GM12878 (cell line): ENCODE data around the gene PRDM1. TPM values are rescaled to one million over a fixed set of nuclear protein-coding genes. Genes with fewer than 3 reads are reported as not detected.
A peak's percentile ranks its signal among the peaks of the same experiment; 100 is the strongest.

Experiments
- ATAC-seq: fragments of 200-7000 bp; cut with Tn5 transposase; 3 replicates; pipeline ENCODE4 v1.9.1; 2020; ENCODE audit warnings: mild to moderate bottlenecking, moderate library complexity
- BruUV-seq: library from RNA; stranded (reverse); fragments of 400-500 nt; replicated peaks from 2 replicates; lab custom pipeline; 2021; lab: Mats Ljungman, UMichigan
- CTCF ChIA-PET: fragments of 300-600 bp; sonication (Branson Sonifier 250); formaldehyde crosslinking; extraction: SDS; loops from one replicate; lab custom pipeline; 2021; ENCODE audit warnings: inconsistent platforms; lab: Yijun Ruan, JAX
- POLR2A ChIA-PET: fragments of 350-600 bp; formaldehyde crosslinking; extraction: SDS; loops from one replicate; lab custom pipeline; 2021; ENCODE audit warnings: inconsistent platforms; lab: Charles Lee
- RAD21 ChIA-PET: fragments of 300-600 bp; sonication (Branson Sonifier 250); formaldehyde crosslinking; loops from one replicate; lab custom pipeline; 2023; ENCODE audit warnings: antibody characterized with exemption; ENCODE audit not compliant: unreplicated experiment; lab: Charles Lee
- SMC1A ChIA-PET: fragments of 300-600 bp; sonication (Branson Sonifier 250); formaldehyde crosslinking; loops from one replicate; lab custom pipeline; 2023; ENCODE audit not compliant: unreplicated experiment, uncharacterized antibody; lab: Charles Lee
- DNase-seq: peaks from one replicate; pipeline ENCODE4 v3.0.0-alpha.2; 2011; ENCODE audit warnings: low read depth, low spot score
- FAIRE-seq: peaks from 3 replicates; lab custom pipeline; 2011; peaks lifted over from hg19 to GRCh38; lab: Jason Lieb, UNC
- H2AFZ ChIP-seq: 2 replicates; pipeline ENCODE4 v1.6.0; 2011; ENCODE audit warnings: low read depth, low read length, control low read depth; ENCODE audit not compliant: control insufficient read depth
- H3K27ac ChIP-seq: 2 replicates; pipeline ENCODE4 v1.5.1; 2011; ENCODE audit warnings: control low read depth; ENCODE audit not compliant: control insufficient read depth, insufficient read depth
- H3K27me3 ChIP-seq, 2 experiments: replicated peaks in 1 of 2; 2 replicates each; pipeline versions ENCODE4 v1.6.0 to v1.6.1; 2011; ENCODE audit warnings: low read length in 1 of 2; ENCODE audit not compliant: control insufficient read depth in 2 of 2, insufficient read depth in 2 of 2
- H3K36me3 ChIP-seq, 2 experiments: 2 replicates each; pipeline ENCODE4 v1.5.1; 2011; ENCODE audit warnings: low read length in 1 of 2; ENCODE audit not compliant: control insufficient read depth in 2 of 2, insufficient read depth in 2 of 2
- H3K4me1 ChIP-seq: 2 replicates; pipeline ENCODE4 v1.6.1; 2011; ENCODE audit warnings: mild to moderate bottlenecking, low read length, moderate library complexity, mixed read lengths; ENCODE audit not compliant: control insufficient read depth, insufficient read depth
- H3K4me2 ChIP-seq: 2 replicates; pipeline ENCODE4 v1.6.0; 2011; ENCODE audit warnings: control low read depth; ENCODE audit not compliant: control insufficient read depth, insufficient read depth
- H3K4me3 ChIP-seq: fragments of 200-600 bp; sonication (generic); 2 replicates; pipeline ENCODE4 v1.5.1; 2016
- H3K79me2 ChIP-seq: 2 replicates; pipeline ENCODE4 v1.6.0; 2011; ENCODE audit warnings: low read length; ENCODE audit not compliant: control insufficient read depth, insufficient read depth
- H3K9ac ChIP-seq: 2 replicates; pipeline ENCODE4 v1.8.0; 2011; ENCODE audit warnings: low read length, control low read depth, mixed read lengths; ENCODE audit not compliant: control insufficient read depth, insufficient read depth
- H3K9me3 ChIP-seq: replicated peaks from 3 replicates; pipeline ENCODE4 v1.5.1; 2011; ENCODE audit warnings: mild to moderate bottlenecking, low read length; ENCODE audit not compliant: control insufficient read depth, insufficient read depth
- H4K20me1 ChIP-seq: 2 replicates; pipeline ENCODE4 v1.6.0; 2011; ENCODE audit not compliant: control insufficient read depth, insufficient read depth
- BMI1 ChIP-seq: fragments of 450-650 bp; IDR thresholded peaks from 2 replicates; pipeline ENCODE4 v1.6.1; 2016; ENCODE audit warnings: mild to moderate bottlenecking, moderate library complexity, borderline replicate concordance
- CBX3 ChIP-seq: fragments of 200-600 bp; sonication (generic); IDR thresholded peaks from 2 replicates; pipeline ENCODE4 v1.6.1; 2016; ENCODE audit warnings: low read depth, borderline replicate concordance
- FOS ChIP-seq: IDR thresholded peaks from 3 replicates; pipeline ENCODE4 v1.6.1; 2011; ENCODE audit warnings: borderline replicate concordance; ENCODE audit not compliant: insufficient read length; ENCODE audit errors: extremely low read depth
- JUND ChIP-seq: IDR thresholded peaks from 2 replicates; pipeline ENCODE4 v1.6.1; 2012; ENCODE audit warnings: low read depth, mild to moderate bottlenecking, low read length, improper control_type of control experiment, moderate library complexity
- MTA2 ChIP-seq: fragments of 450-650 bp; IDR thresholded peaks from 2 replicates; pipeline ENCODE4 v1.6.1; 2016; ENCODE audit warnings: low read depth, mild to moderate bottlenecking, moderate library complexity
- NBN ChIP-seq: fragments of 450-650 bp; IDR thresholded peaks from 2 replicates; pipeline ENCODE4 v1.6.1; 2016
- NR2F1 ChIP-seq: fragments of 450-650 bp; conservative IDR thresholded peaks from 2 replicates; pipeline ENCODE4 v1.6.1; 2017; ENCODE audit warnings: mild to moderate bottlenecking
- POLR2A ChIP-seq: IDR thresholded peaks from 2 replicates; pipeline ENCODE4 v1.6.1; 2011; ENCODE audit warnings: low read depth, mild to moderate bottlenecking, low read length
- RB1 ChIP-seq: fragments of 450-650 bp; formaldehyde crosslinking; IDR thresholded peaks from 2 replicates; pipeline ENCODE4 v1.6.1; 2017; ENCODE audit warnings: mild to moderate bottlenecking, borderline replicate concordance
- SREBF2 ChIP-seq: IDR thresholded peaks from 2 replicates; pipeline ENCODE4 v1.6.1; 2012; ENCODE audit warnings: mild to moderate bottlenecking, low read length
- SUZ12 ChIP-seq: fragments of 200-600 bp; sonication (generic); IDR thresholded peaks from one replicate; pipeline ENCODE4 v1.6.1; 2018; ENCODE audit warnings: antibody characterized with exemption, mild to moderate bottlenecking; ENCODE audit not compliant: unreplicated experiment
- ZBTB11 ChIP-seq: fragments of 450-650 bp; formaldehyde crosslinking; IDR thresholded peaks from 2 replicates; pipeline ENCODE4 v1.5.0; 2022; ENCODE audit warnings: mild to moderate bottlenecking, missing genetic modification characterization
- ZNF207 ChIP-seq: fragments of 450-650 bp; IDR thresholded peaks from 2 replicates; pipeline ENCODE4 v1.6.1; 2014; ENCODE audit warnings: antibody characterized with exemption, mild to moderate bottlenecking, borderline replicate concordance
- WGBS: methylation state at CpG from one replicate; pipeline ENCODE4 v1.1.6; 2016; ENCODE audit warnings: low lambda C conversion rate; ENCODE audit not compliant: insufficient replicate concordance, insufficient coverage; ENCODE audit errors: missing lambda C conversion rate; 5-methylcytosine and 5-hydroxymethylcytosine counted together
- in situ Hi-C: fragments of 300-500 bp; cut with MboI; formaldehyde crosslinking; loops from 9 replicates; pipeline ENCODE4 v1.14.3; 2018; ENCODE audit warnings: mixed read lengths
- intact Hi-C: fragments of 100-400 bp; cut with micrococcal nuclease; formaldehyde crosslinking; loops from one replicate; pipeline ENCODE4 v1.14.2; 2022; ENCODE audit not compliant: unreplicated experiment
- polyA plus RNA-seq, 11 experiments: library from polyadenylated mRNA; depleted of rRNA in 4 of 11; unstranded in 6 of 11; stranded (reverse) in 5 of 11; fragments of >200 nt; fragmentation: Nextera tagmentation in 4 of 11; fragmentation: Illumina TruSeq in 1 of 11; extraction: Ambion mirVana in 4 of 11; extraction: Trizol in 1 of 11; gene quantifications; 1 replicate in 1 of 11; 2 replicates in 10 of 11; pipeline versions ENCODE4 v1.2.1 to v1.2.3, GENCODE V29; 2011 to 2016; ENCODE audit warnings: inconsistent platforms in 2 of 11, missing spikeins in 2 of 11, low read depth in 1 of 11
- total RNA-seq, 4 experiments: library from RNA; depleted of rRNA in 3 of 4; stranded (reverse); fragments of >200 nt in 3 of 4; fragmentation: Illumina TruSeq in 1 of 4; extraction: Trizol in 1 of 4; gene quantifications; 2 replicates each; pipeline versions ENCODE4 v1.2.1 to v1.2.3, GENCODE V29; 2013 to 2021
- TF ChIP-seq, protein P1 (sequence below): IDR thresholded peaks from 2 replicates; pipeline ENCODE4 v1.6.1; 2011; ENCODE audit warnings: low read depth, mild to moderate bottlenecking, low read length, moderate library complexity, borderline replicate concordance; ENCODE audit errors: extremely low read depth

Gene PRDM1
- total and polyA plus RNA-seq, 10 of the 15 experiments (the other 5 are each of a cell fraction or from before 2014, with no cell fraction given): 1.9 to 15.8 (median 4.1) TPM

GRCh38 chr6:106115286-106115685 is 29.1 kb downstream of the PRDM1 start:
- no peak for DNase-seq
- intact Hi-C loops: no loop called here
- ChIA-PET POLR2A (no interaction called here), SMC1A (interaction anchor here (0.8 to 2.1 kb wide), 5 partner anchors 9 to 108 kb away, joined by 3 to 7 read pairs (median 3); no protein-coding TSS in a partner anchor), CTCF (no interaction called here), RAD21 (no interaction called here)
- Histone ChIP-seq H4K20me1 (no peaks in the 10 kb centered on the region), H2AFZ (no peak overlapping the region), H3K4me3 (no peak overlapping the region), H3K27ac (peak overlapping the region; percentile 63; the same call in 1 of the 2 replicates), H3K9me3 (no peaks in the 10 kb centered on the region), H3K27me3 (peaks cover 0 to 2% of the 10 kb centered on the region in 2 experiments; a peak in 1 of 4 replicates), H3K36me3 (no peaks in the 10 kb centered on the region), H3K4me2 (peak overlapping the region; percentile 74; the same call in 1 of the 2 replicates), H3K9ac (peak overlapping the region; percentile 9; the same call in 1 of the 2 replicates), H3K4me1 (peaks cover 44% of the 10 kb centered on the region), H3K79me2 (no peaks in the 10 kb centered on the region)
- in situ Hi-C loops: no loop called here
- no peak for FAIRE-seq
- no TSS peak for BruUV-seq
- TF ChIP-seq RB1 (no peak), NR2F1 (0 out of 2 replicates have a peak, but pooled peaks have one; percentile 17)
- WGBS: 39% methylated on average over 5 of the region's 5 CpGs
- ATAC-seq: no peak

DNA sequence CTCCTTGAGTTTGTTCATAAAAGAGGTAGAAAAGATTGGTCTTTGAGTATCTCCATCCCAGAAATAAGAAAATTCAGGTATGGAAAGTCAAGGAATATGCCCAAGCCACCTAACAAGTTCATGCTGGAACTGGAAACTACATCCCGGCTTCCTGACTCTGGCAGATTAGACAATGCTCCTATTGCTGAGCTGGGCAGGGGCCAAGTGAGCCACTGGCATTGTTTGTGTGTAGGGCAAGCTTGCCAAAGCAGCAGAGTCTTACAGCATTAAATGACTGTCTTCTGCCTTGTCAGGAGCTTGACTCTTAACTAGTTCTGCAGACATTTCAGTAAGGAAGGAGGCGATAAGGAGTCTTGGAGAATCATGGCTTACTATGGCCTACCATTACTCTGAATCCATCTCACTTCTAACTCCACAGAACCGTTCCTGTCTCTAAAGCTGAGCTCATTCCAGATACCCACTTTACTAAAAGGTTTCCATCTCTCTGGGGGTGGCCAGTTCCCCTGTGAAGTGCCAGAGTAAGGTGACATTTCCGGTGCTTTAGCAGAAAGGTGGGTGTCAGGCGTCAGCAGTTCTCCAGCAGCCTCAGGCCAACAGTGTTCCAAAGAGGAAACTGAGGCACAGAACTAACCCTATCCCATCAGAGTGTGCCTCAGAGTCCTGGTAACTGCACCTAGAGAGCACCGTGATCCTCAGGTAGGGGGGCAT is 30.1 kb downstream of the PRDM1 start:
- no peaks in the 10 kb centered on the region for H3K36me3 ChIP-seq
- H3K4me2 ChIP-seq: no peak overlapping the region
- CTCF ChIA-PET: no interaction called here
- SMC1A ChIA-PET: interaction anchor here (1.0 to 3.0 kb wide), 8 partner anchors 12 to 685 kb away, joined by 3 to 15 read pairs (median 4); no protein-coding TSS in a partner anchor
- DNase-seq (no peak), FAIRE-seq (no peak), ATAC-seq (no peak)
- 88% methylated on average over 6 of the region's 6 CpGs for WGBS
- no peaks in the 10 kb centered on the region; the same call in 2 of the 3 replicates for H3K9me3 ChIP-seq
- H2AFZ ChIP-seq: no peak overlapping the region
- H3K4me1 ChIP-seq: peaks cover 44% of the 10 kb centered on the region
- RAD21 ChIA-PET: interaction anchor here (1.2 to 2.9 kb wide), 3 partner anchors 13 to 25 kb away, joined by 3 to 13 read pairs (median 3); no protein-coding TSS in a partner anchor
- in situ Hi-C loops: no loop called here
- peaks cover 0 to 2% of the 10 kb centered on the region in 2 experiments; a peak in 1 of 4 replicates for H3K27me3 ChIP-seq
- POLR2A ChIA-PET: interaction anchor here (0.6 to 1.0 kb wide), 2 partner anchors 40 to 449 kb away, joined by 3 read pairs; no protein-coding TSS in a partner anchor
- H4K20me1 ChIP-seq: no peaks in the 10 kb centered on the region
- intact Hi-C loops: no loop called here
- H3K27ac ChIP-seq: no peak overlapping the region
- no peak overlapping the region for H3K9ac ChIP-seq
- no peak overlapping the region for H3K4me3 ChIP-seq
- no peaks in the 10 kb centered on the region for H3K79me2 ChIP-seq
- no TSS peak for BruUV-seq
- TF ChIP-seq JUND (no peak), CBX3 (no peak), ZBTB11 (no peak), POLR2A (no peak), ZNF207 (no peak), SUZ12 (no peak), BMI1 (no peak), MTA2 (no peak), SREBF2 (no peak), NBN (no peak), FOS (no peak)
- TF ChIP-seq, protein P1, sequence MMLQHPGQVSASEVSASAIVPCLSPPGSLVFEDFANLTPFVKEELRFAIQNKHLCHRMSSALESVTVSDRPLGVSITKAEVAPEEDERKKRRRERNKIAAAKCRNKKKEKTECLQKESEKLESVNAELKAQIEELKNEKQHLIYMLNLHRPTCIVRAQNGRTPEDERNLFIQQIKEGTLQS: no peak
